NCI-H2196 treated with DMSO at 0.1 percent for 48 hours (cell line): Measurements from ENCODE around the gene HORMAD2.

Source experiments
- DNase-seq: peaks from one replicate; lab custom pipeline; 2025; ENCODE audit not compliant: unreplicated experiment; lab: John Stamatoyannopoulos, UW

Gene HORMAD2

DNA sequence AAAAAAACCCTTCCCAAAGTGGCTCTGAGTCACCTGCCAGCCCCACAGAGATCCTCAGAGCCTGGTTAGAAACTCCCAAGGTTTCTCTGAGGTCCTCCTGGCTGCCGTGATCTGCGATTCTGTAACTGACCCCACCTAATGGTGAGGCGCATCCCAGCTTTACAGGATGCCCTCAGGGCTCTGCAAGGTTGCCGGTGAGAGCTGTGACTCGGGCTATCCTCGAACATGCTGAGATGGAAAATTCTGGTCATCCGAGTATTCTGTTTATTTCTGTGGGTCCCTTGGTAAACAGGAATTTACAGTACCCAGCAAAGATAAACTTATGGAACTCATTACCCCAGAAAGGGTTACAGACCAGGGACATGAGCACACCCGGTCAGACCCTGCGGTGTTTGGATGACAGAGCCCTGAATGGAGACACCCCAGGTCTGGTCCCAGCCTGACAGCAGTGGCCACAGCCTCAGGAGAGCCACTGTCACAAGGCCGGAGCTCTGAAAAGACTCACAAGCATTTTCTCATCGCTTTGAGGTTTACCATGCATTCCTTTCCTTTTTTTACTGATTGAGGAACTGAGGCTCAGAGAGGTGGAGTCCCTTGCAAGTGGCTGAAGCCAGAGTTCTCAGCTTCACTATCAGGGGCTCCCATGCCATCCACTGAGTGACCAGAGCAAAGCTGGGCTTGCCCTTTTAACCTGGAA lies 144.0 kb downstream of the HORMAD2 start:
- no peak for DNase-seq

DNA sequence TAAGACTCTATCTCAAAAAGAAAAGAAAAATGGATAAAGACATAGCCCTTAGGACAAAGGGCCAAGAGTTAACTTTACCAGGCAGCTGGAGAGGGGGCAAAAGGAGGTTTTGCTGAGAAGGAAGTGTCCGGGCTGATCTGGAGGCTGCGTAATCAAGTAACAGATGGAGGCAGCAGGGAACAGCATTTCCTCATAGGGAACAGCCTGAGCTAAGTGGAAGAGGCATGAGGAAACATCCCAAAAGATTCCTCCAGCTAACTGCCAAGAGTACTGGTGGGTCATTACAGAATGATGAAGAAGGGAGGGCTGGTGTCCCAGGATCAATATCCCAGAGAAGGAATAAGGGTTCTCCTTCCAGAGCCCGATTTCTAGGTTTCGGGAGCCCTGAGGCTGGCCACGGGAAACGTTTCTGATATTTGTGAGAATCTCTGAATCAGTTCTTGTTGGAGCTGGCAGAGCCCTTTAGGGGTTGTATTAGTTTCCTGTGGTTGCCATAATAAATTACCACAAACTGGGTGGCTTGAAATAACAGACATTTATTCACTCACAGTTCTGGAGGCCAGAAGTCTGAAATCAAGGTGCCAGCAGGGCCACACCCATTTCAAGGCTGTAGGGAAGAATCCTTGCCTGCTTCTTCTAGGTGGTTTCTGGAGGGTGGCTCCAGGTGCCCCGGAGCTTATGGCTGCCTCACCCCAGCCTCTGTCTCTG lies 145.1 kb downstream of the HORMAD2 start:
- DNase-seq = no peak

DNA sequence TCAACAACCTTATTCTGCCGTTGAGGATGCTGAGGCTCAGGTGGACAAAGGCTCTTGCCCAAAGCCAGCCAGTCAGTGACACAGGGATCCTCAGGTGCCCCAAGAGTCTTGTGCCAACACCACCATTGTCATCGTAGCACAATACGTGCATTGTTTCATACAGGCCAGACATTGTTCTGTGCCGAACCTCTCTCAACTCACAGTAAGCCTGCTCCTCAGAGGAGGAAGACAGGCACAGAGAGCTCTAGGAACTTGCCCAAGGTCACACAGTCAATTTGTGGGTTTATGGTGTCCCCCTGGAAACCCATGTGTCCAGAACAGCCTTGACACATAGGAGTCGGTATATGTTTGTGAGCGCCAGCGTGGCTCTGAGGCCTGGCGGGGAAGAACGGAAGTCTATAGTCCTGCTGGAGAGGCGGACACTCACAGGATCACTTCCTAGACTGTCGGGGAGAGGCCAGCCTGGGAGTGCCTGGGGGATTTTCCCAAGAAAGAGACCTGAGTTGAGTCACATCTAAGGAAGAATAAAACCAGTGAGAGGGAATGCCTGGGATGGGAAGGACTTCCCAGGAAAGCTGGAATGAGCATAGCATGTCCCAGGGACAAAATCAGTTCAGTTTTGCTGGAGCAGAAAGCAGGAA lies 146.0 kb downstream of the HORMAD2 start:
- no peak for DNase-seq
